PFSK-1 (cell line): ENCODE results near the gene EFNA5.

Experiments used
- FOXP2 ChIP-seq: optimal IDR thresholded peaks from 2 replicates; pipeline ENCODE3; 2011; ENCODE audit warnings: borderline replicate concordance, control low read depth, inconsistent platforms; ENCODE audit not compliant: insufficient read depth; ENCODE audit errors: extremely low read length, extremely low read depth
- POLR2AphosphoS5 ChIP-seq: IDR thresholded peaks from 2 replicates; pipeline ENCODE4 v1.6.1; 2012; ENCODE audit warnings: low read depth, mild to moderate bottlenecking, control low read depth, low read length, moderate library complexity
- REST ChIP-seq, 2 experiments: IDR thresholded peaks; 2 replicates each; pipeline versions ENCODE4 v1.6.1 to v1.8.0; 2011 to 2012; ENCODE audit warnings: low read depth in 2 of 2, low read length in 2 of 2, control low read depth in 1 of 2, inconsistent platforms in 1 of 2, mild to moderate bottlenecking in 1 of 2, moderate library complexity in 1 of 2; ENCODE audit not compliant: insufficient read depth in 1 of 2
- SIN3A ChIP-seq: IDR thresholded peaks from 2 replicates; pipeline ENCODE4 v1.6.1; 2012; ENCODE audit warnings: mild to moderate bottlenecking, low read length, moderate library complexity, borderline replicate concordance; ENCODE audit not compliant: insufficient read depth
- TAF1 ChIP-seq: IDR thresholded peaks from 2 replicates; pipeline ENCODE4 v1.6.1; 2012; ENCODE audit warnings: low read length, control low read depth, borderline replicate concordance; ENCODE audit not compliant: insufficient read depth

EFNA5 gene

GRCh38 chr5:107712359-107712870 lies 41.7 kb upstream of the EFNA5 start:
- TF ChIP-seq REST (IDR thresholded peaks at IDR 0.05; ENCODE audit: insufficient read depth in 1 of 2, low read depth in 2 of 2, low read length in 2 of 2) (no peak), FOXP2 (no peak), SIN3A (no peak), POLR2AphosphoS5 (no peak), TAF1 (no peak)

- no peak for TF ChIP-seq TAF1
Measured at GRCh38 chr5:107705402-107706014, 34.8 kb upstream of the EFNA5 start.

GRCh38 chr5:107704681-107705401 lies 34.1 kb upstream of the EFNA5 start:
- TF ChIP-seq FOXP2 (no peak), SIN3A (no peak), POLR2AphosphoS5 (no peak), REST (IDR thresholded peaks at IDR 0.05; ENCODE audit: insufficient read depth in 1 of 2, low read depth in 2 of 2, low read length in 2 of 2) (no peak), TAF1 (no peak)

GRCh38 chr5:107700481-107700880 lies 29.7 kb upstream of the EFNA5 start:
- TF ChIP-seq POLR2AphosphoS5 (no peak), SIN3A (no peak), TAF1 (no peak), REST (IDR thresholded peaks at IDR 0.05; ENCODE audit: insufficient read depth in 1 of 2, low read depth in 2 of 2, low read length in 2 of 2) (no peak), FOXP2 (no peak)

GRCh38 chr5:107699425-107699824 lies 28.7 kb upstream of the EFNA5 start:
- no peak for TF ChIP-seq TAF1
- TF ChIP-seq FOXP2 = no peak
- TF ChIP-seq REST (IDR thresholded peaks at IDR 0.05; ENCODE audit: insufficient read depth in 1 of 2, low read depth in 2 of 2, low read length in 2 of 2) = no peak
- no peak for TF ChIP-seq POLR2AphosphoS5
- TF ChIP-seq SIN3A = no peak
